SH-SY5Y (cell line): ENCODE data around the gene CTNNBIP1.

ENCODE experiments used
- GATA2 ChIP-seq: IDR thresholded peaks from 2 replicates; pipeline ENCODE4 v1.6.1; 2011; ENCODE audit warnings: mild to moderate bottlenecking, low read depth, low read length
- GATA3 ChIP-seq: IDR thresholded peaks from 2 replicates; pipeline ENCODE4 v1.6.1; 2011; ENCODE audit warnings: low read depth, mild to moderate bottlenecking, low read length, moderate library complexity

DNA sequence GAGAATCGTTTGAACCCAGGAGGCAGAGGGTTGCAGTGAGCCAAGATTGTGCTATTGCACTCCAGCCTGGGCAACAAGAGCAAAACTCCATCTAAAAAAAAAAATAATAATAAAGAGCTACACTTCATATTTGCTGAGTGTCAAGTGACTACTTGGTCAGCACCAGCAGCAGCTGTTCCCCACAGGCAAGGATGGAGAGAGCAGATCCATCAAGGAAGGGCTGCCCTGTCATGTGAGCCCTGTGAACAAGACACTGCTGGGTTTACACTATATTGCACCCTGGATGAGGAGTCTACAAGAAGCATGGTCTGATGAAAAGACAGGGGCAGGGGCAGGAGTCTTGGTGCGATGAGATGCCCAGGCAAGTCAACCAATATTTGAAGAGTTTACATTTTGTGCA, 3.6 kb downstream of the CTNNBIP1 start:
- no peak for TF ChIP-seq GATA2
- no peak for TF ChIP-seq GATA3
